GM12878 (cell line): Measurements from ENCODE around the gene STX1A. TPM values are rescaled to one million over a fixed set of nuclear protein-coding genes. Genes with fewer than 3 reads are reported as not detected.
"Not testable (repeated sequence)": the region's sequence is repeated elsewhere in the genome, so short reads cannot be mapped to it uniquely, and the experiment has no call there.

Source experiments
- ATAC-seq: fragments of 200-7000 bp; cut with Tn5 transposase; 3 replicates; pipeline ENCODE4 v1.9.1; 2020; ENCODE audit warnings: mild to moderate bottlenecking, moderate library complexity
- BruUV-seq: library from RNA; stranded (reverse); fragments of 400-500 nt; replicated peaks from 2 replicates; lab custom pipeline; 2021; lab: Mats Ljungman, UMichigan
- CTCF ChIA-PET: fragments of 300-600 bp; sonication (Branson Sonifier 250); formaldehyde crosslinking; extraction: SDS; loops from one replicate; lab custom pipeline; 2021; ENCODE audit warnings: inconsistent platforms; lab: Yijun Ruan, JAX
- POLR2A ChIA-PET: fragments of 350-600 bp; formaldehyde crosslinking; extraction: SDS; loops from one replicate; lab custom pipeline; 2021; ENCODE audit warnings: inconsistent platforms; lab: Charles Lee
- RAD21 ChIA-PET: fragments of 300-600 bp; sonication (Branson Sonifier 250); formaldehyde crosslinking; loops from one replicate; lab custom pipeline; 2023; ENCODE audit warnings: antibody characterized with exemption; ENCODE audit not compliant: unreplicated experiment; lab: Charles Lee
- SMC1A ChIA-PET: fragments of 300-600 bp; sonication (Branson Sonifier 250); formaldehyde crosslinking; loops from one replicate; lab custom pipeline; 2023; ENCODE audit not compliant: unreplicated experiment, uncharacterized antibody; lab: Charles Lee
- DNase-seq: peaks from one replicate; pipeline ENCODE4 v3.0.0-alpha.2; 2011; ENCODE audit warnings: low read depth, low spot score
- FAIRE-seq: peaks from 3 replicates; lab custom pipeline; 2011; peaks lifted over from hg19 to GRCh38; lab: Jason Lieb, UNC
- H2AFZ ChIP-seq: 2 replicates; pipeline ENCODE4 v1.6.0; 2011; ENCODE audit warnings: low read depth, low read length, control low read depth; ENCODE audit not compliant: control insufficient read depth
- H3K27ac ChIP-seq: 2 replicates; pipeline ENCODE4 v1.5.1; 2011; ENCODE audit warnings: control low read depth; ENCODE audit not compliant: control insufficient read depth, insufficient read depth
- H3K27me3 ChIP-seq, 2 experiments: replicated peaks in 1 of 2; 2 replicates each; pipeline versions ENCODE4 v1.6.0 to v1.6.1; 2011; ENCODE audit warnings: low read length in 1 of 2; ENCODE audit not compliant: control insufficient read depth in 2 of 2, insufficient read depth in 2 of 2
- H3K36me3 ChIP-seq, 2 experiments: 2 replicates each; pipeline ENCODE4 v1.5.1; 2011; ENCODE audit warnings: low read length in 1 of 2; ENCODE audit not compliant: control insufficient read depth in 2 of 2, insufficient read depth in 2 of 2
- H3K4me1 ChIP-seq: 2 replicates; pipeline ENCODE4 v1.6.1; 2011; ENCODE audit warnings: mild to moderate bottlenecking, low read length, moderate library complexity, mixed read lengths; ENCODE audit not compliant: control insufficient read depth, insufficient read depth
- H3K4me2 ChIP-seq: 2 replicates; pipeline ENCODE4 v1.6.0; 2011; ENCODE audit warnings: control low read depth; ENCODE audit not compliant: control insufficient read depth, insufficient read depth
- H3K4me3 ChIP-seq: fragments of 200-600 bp; sonication (generic); 2 replicates; pipeline ENCODE4 v1.5.1; 2016
- H3K79me2 ChIP-seq: 2 replicates; pipeline ENCODE4 v1.6.0; 2011; ENCODE audit warnings: low read length; ENCODE audit not compliant: control insufficient read depth, insufficient read depth
- H3K9ac ChIP-seq: 2 replicates; pipeline ENCODE4 v1.8.0; 2011; ENCODE audit warnings: low read length, control low read depth, mixed read lengths; ENCODE audit not compliant: control insufficient read depth, insufficient read depth
- H3K9me3 ChIP-seq: replicated peaks from 3 replicates; pipeline ENCODE4 v1.5.1; 2011; ENCODE audit warnings: mild to moderate bottlenecking, low read length; ENCODE audit not compliant: control insufficient read depth, insufficient read depth
- H4K20me1 ChIP-seq: 2 replicates; pipeline ENCODE4 v1.6.0; 2011; ENCODE audit not compliant: control insufficient read depth, insufficient read depth
- E2F8 ChIP-seq: fragments of 450-650 bp; IDR thresholded peaks from 2 replicates; pipeline ENCODE4 v1.6.1; 2018; ENCODE audit warnings: mild to moderate bottlenecking, low read depth, moderate library complexity; ENCODE audit not compliant: partially characterized antibody
- FOXM1 ChIP-seq: IDR thresholded peaks from 2 replicates; pipeline ENCODE4 v1.6.1; 2012; ENCODE audit warnings: low read depth, mild to moderate bottlenecking, inconsistent platforms, low read length, moderate library complexity
- IKZF2 ChIP-seq, 2 experiments: fragments of 450-650 bp; IDR thresholded peaks; 2 replicates each; pipeline ENCODE4 v1.6.1; 2017; ENCODE audit warnings: mild to moderate bottlenecking in 2 of 2, moderate library complexity in 2 of 2
- MAX ChIP-seq: IDR thresholded peaks from 2 replicates; pipeline ENCODE4 v1.6.1; 2012; ENCODE audit warnings: low read depth, low read length, improper control_type of control experiment
- MTA3 ChIP-seq: IDR thresholded peaks from 2 replicates; pipeline ENCODE4 v1.6.1; 2012; ENCODE audit warnings: low read length, inconsistent platforms, borderline replicate concordance
- NR2C2 ChIP-seq: IDR thresholded peaks from 2 replicates; pipeline ENCODE4 v1.6.1; 2011; ENCODE audit warnings: borderline replicate concordance, low read depth; ENCODE audit not compliant: control insufficient read depth, insufficient read length
- ZBTB40 ChIP-seq: fragments of 450-650 bp; IDR thresholded peaks from 2 replicates; pipeline ENCODE4 v1.6.1; 2016; ENCODE audit warnings: mild to moderate bottlenecking, moderate library complexity, borderline replicate concordance
- WGBS: methylation state at CpG from one replicate; pipeline ENCODE4 v1.1.6; 2016; ENCODE audit warnings: low lambda C conversion rate; ENCODE audit not compliant: insufficient replicate concordance, insufficient coverage; ENCODE audit errors: missing lambda C conversion rate; 5-methylcytosine and 5-hydroxymethylcytosine counted together
- in situ Hi-C: fragments of 300-500 bp; cut with MboI; formaldehyde crosslinking; loops from 9 replicates; pipeline ENCODE4 v1.14.3; 2018; ENCODE audit warnings: mixed read lengths
- intact Hi-C: fragments of 100-400 bp; cut with micrococcal nuclease; formaldehyde crosslinking; loops from one replicate; pipeline ENCODE4 v1.14.2; 2022; ENCODE audit not compliant: unreplicated experiment
- polyA plus RNA-seq, 11 experiments: library from polyadenylated mRNA; depleted of rRNA in 4 of 11; unstranded in 6 of 11; stranded (reverse) in 5 of 11; fragments of >200 nt; fragmentation: Nextera tagmentation in 4 of 11; fragmentation: Illumina TruSeq in 1 of 11; extraction: Ambion mirVana in 4 of 11; extraction: Trizol in 1 of 11; gene quantifications; 1 replicate in 1 of 11; 2 replicates in 10 of 11; pipeline versions ENCODE4 v1.2.1 to v1.2.3, GENCODE V29; 2011 to 2016; ENCODE audit warnings: inconsistent platforms in 2 of 11, missing spikeins in 2 of 11, low read depth in 1 of 11
- total RNA-seq, 4 experiments: library from RNA; depleted of rRNA in 3 of 4; stranded (reverse); fragments of >200 nt in 3 of 4; fragmentation: Illumina TruSeq in 1 of 4; extraction: Trizol in 1 of 4; gene quantifications; 2 replicates each; pipeline versions ENCODE4 v1.2.1 to v1.2.3, GENCODE V29; 2013 to 2021

STX1A gene
- total and polyA plus RNA-seq, 10 of the 15 experiments (the other 5 are each of a cell fraction or from before 2014, with no cell fraction given): 0.15 to 5.3 (median 2.5) TPM

GRCh38 chr7:73722785-73723184 is 3.3 kb upstream of the STX1A start (continued):
- TF ChIP-seq NR2C2 (no peak), FOXM1 (no peak)

GRCh38 chr7:73722182-73722581 is 2.7 kb upstream of the STX1A start:
- ATAC-seq, SMC1A ChIA-PET, H3K4me2 ChIP-seq: not testable (repeated sequence)

GRCh38 chr7:73721377-73721817 is 1.9 kb upstream of the STX1A start:
- RAD21 ChIA-PET: no interaction called here
- DNase-seq: no peak
- H3K4me2 ChIP-seq: no peak overlapping the region
- H3K79me2 ChIP-seq: no peaks in the 10 kb centered on the region
- no peaks in the 10 kb centered on the region for H3K27me3 ChIP-seq
- no peak overlapping the region for H3K9ac ChIP-seq
- no peak overlapping the region for H3K27ac ChIP-seq
- H3K4me1 ChIP-seq: peaks cover 12% of the 10 kb centered on the region
- peaks cover 4% of the 10 kb centered on the region; the same call in 1 of the 2 replicates for H4K20me1 ChIP-seq
- POLR2A ChIA-PET: interaction anchor here (0.5 kb wide), 1 partner anchor 59 kb away, joined by 4 read pairs; no protein-coding TSS in a partner anchor
- intact Hi-C loops (no loop called here), in situ Hi-C loops (no loop called here)
- H2AFZ ChIP-seq: no peak overlapping the region
- H3K4me3 ChIP-seq: no peak overlapping the region
- BruUV-seq: no TSS peak
- no peak for FAIRE-seq
- H3K9me3 ChIP-seq: no peaks in the 10 kb centered on the region
- SMC1A ChIA-PET: no interaction called here
- CTCF ChIA-PET: interaction anchor here (0.6 to 2.9 kb wide), 2 partner anchors 111 to 115 kb away, joined by 3 to 14 read pairs; no protein-coding TSS in a partner anchor
- no peak for ATAC-seq
- 48% methylated on average over 3 of the region's 3 CpGs for WGBS
- H3K36me3 ChIP-seq: no peaks in the 10 kb centered on the region
- TF ChIP-seq ZBTB40: no peak
- no peak for TF ChIP-seq E2F8
- TF ChIP-seq MAX: no peak
- no peak for TF ChIP-seq MTA3
- TF ChIP-seq IKZF2 (IDR thresholded peaks at IDR 0.05): no peak

More at GRCh38 chr7:73722182-73722581, 2.7 kb upstream of the STX1A start:
- H3K36me3 ChIP-seq, H4K20me1 ChIP-seq, POLR2A ChIA-PET, H2AFZ ChIP-seq, intact Hi-C loops, H3K27ac ChIP-seq, H3K79me2 ChIP-seq, H3K27me3 ChIP-seq, H3K9ac ChIP-seq, in situ Hi-C loops, DNase-seq, FAIRE-seq, RAD21 ChIA-PET, H3K9me3 ChIP-seq, BruUV-seq, H3K4me3 ChIP-seq: not testable (repeated sequence)
- CTCF ChIA-PET: interaction anchor here (2.6 kb wide), 1 partner anchor 115 kb away, joined by 15 read pairs; no protein-coding TSS in a partner anchor
- 23% methylated on average over 4 of the region's 4 CpGs for WGBS
- peaks cover 12% of the 10 kb centered on the region for H3K4me1 ChIP-seq
